SU-DHL-6 (cell line): Measurements from ENCODE around the gene KIFC3.

Experiments used
- H2AFZ ChIP-seq: fragments of 200-600 bp; sonication (generic); 2 replicates; pipeline ENCODE4 v1.6.1; 2014; ENCODE audit warnings: low read depth, mild to moderate bottlenecking, moderate library complexity, mixed read lengths, antibody characterized with exemption, low read length; ENCODE audit not compliant: severe bottlenecking
- H3F3A ChIP-seq: fragments of 200-600 bp; shearing (Covaris generic); 2 replicates; pipeline ENCODE4 v1.6.0; 2016; ENCODE audit warnings: antibody characterized with exemption, mild to moderate bottlenecking; ENCODE audit not compliant: insufficient read depth
- H3K27ac ChIP-seq: fragments of 200-600 bp; sonication (generic); 2 replicates; pipeline ENCODE4 v1.5.1; 2016; ENCODE audit warnings: low read depth, mild to moderate bottlenecking, low read length, moderate library complexity, mixed read lengths
- H3K27me3 ChIP-seq: fragments of 200-600 bp; sonication (generic), shearing (Covaris generic); 2 replicates; pipeline ENCODE4 v1.6.0; 2014; ENCODE audit warnings: mild to moderate bottlenecking, low read length
- H3K36me3 ChIP-seq: fragments of 200-600 bp; sonication (generic); 2 replicates; pipeline ENCODE4 v1.6.1; 2014; ENCODE audit warnings: mild to moderate bottlenecking, low read length, mixed read lengths
- H3K4me2 ChIP-seq: fragments of 300-600, 200-600 bp; shearing (Covaris generic), sonication (generic); 2 replicates; pipeline ENCODE4 v1.6.0; 2014; ENCODE audit warnings: low read length, low read depth, mild to moderate bottlenecking; ENCODE audit not compliant: poor library complexity, severe bottlenecking
- H3K4me3 ChIP-seq: fragments of 200-600 bp; sonication (generic); 2 replicates; pipeline ENCODE4 v1.5.1; 2014; ENCODE audit warnings: antibody characterized with exemption, low read length, mild to moderate bottlenecking, mixed read lengths; ENCODE audit not compliant: insufficient read depth, poor library complexity, severe bottlenecking
- H3K79me2 ChIP-seq: fragments of 200-600 bp; sonication (generic); 2 replicates; pipeline ENCODE4 v1.6.1; 2014; ENCODE audit warnings: mild to moderate bottlenecking, low read length, moderate library complexity; ENCODE audit not compliant: insufficient read depth
- H3K9ac ChIP-seq: fragments of 200-600 bp; sonication (generic); 2 replicates; pipeline ENCODE4 v1.7.0; 2014; ENCODE audit warnings: mild to moderate bottlenecking, low read length
- H3K9me2 ChIP-seq: fragments of 200-600 bp; sonication (generic); replicated peaks from 2 replicates; pipeline ENCODE4 v1.6.1; 2014; ENCODE audit warnings: low read length; ENCODE audit not compliant: insufficient read depth
- H3K9me3 ChIP-seq: fragments of 200-600 bp; sonication (generic); 2 replicates; pipeline ENCODE4 v1.6.1; 2014; ENCODE audit warnings: low read length, mixed read lengths; ENCODE audit not compliant: insufficient read depth
- H4K20me1 ChIP-seq: fragments of 200-600 bp; sonication (generic); 2 replicates; pipeline ENCODE4 v1.6.1; 2014; ENCODE audit warnings: low read depth, mild to moderate bottlenecking, antibody characterized with exemption, low read length, moderate library complexity, mixed read lengths
- EZH2phosphoT487 ChIP-seq: fragments of 200-600 bp; sonication (generic), shearing (Covaris generic); conservative IDR thresholded peaks from 2 replicates; pipeline ENCODE4 v1.6.1; 2018; ENCODE audit warnings: mild to moderate bottlenecking, antibody characterized with exemption, low read length, moderate library complexity, mixed read lengths
- TF ChIP-seq, protein P1 (sequence below): fragments of 200-600 bp; sonication (generic); IDR thresholded peaks from one replicate; pipeline ENCODE4 v1.5.1; 2017; ENCODE audit warnings: antibody characterized with exemption, mild to moderate bottlenecking, low read length, moderate library complexity; ENCODE audit not compliant: insufficient read depth, poor library complexity, severe bottlenecking

The KIFC3 gene

DNA sequence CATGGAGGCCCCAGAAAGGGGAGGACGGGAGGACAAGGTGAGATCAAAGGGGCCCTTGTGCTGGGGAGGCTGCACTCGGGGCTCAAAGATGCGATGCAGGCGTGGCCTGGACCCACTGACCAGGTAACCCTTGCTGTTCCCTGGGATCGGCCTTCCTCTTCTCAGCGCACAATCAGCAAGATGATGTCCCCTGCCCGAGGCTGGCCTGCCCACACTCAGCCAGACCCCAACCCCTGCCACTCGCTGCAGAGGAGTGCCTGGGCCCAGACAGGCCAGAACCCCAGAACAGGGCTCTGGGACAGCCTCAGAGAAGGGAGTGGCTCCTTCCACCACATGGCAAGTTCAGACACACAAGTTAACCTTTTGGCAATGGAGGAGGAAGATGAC, 14.8 kb downstream of the KIFC3 start:
- H3F3A ChIP-seq: no peaks in the 10 kb centered on the region
- H3K27ac ChIP-seq: no peak overlapping the region
- no peaks in the 10 kb centered on the region for H3K79me2 ChIP-seq
- no peak overlapping the region for H3K4me2 ChIP-seq
- no peaks in the 10 kb centered on the region for H3K36me3 ChIP-seq
- H3K9me3 ChIP-seq: no peaks in the 10 kb centered on the region
- no peak overlapping the region for H2AFZ ChIP-seq
- no peak overlapping the region for H3K4me3 ChIP-seq
- H4K20me1 ChIP-seq: no peaks in the 10 kb centered on the region
- TF ChIP-seq EZH2phosphoT487: no peak
- TF ChIP-seq, protein P1, sequence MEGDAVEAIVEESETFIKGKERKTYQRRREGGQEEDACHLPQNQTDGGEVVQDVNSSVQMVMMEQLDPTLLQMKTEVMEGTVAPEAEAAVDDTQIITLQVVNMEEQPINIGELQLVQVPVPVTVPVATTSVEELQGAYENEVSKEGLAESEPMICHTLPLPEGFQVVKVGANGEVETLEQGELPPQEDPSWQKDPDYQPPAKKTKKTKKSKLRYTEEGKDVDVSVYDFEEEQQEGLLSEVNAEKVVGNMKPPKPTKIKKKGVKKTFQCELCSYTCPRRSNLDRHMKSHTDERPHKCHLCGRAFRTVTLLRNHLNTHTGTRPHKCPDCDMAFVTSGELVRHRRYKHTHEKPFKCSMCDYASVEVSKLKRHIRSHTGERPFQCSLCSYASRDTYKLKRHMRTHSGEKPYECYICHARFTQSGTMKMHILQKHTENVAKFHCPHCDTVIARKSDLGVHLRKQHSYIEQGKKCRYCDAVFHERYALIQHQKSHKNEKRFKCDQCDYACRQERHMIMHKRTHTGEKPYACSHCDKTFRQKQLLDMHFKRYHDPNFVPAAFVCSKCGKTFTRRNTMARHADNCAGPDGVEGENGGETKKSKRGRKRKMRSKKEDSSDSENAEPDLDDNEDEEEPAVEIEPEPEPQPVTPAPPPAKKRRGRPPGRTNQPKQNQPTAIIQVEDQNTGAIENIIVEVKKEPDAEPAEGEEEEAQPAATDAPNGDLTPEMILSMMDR: no peak
- no peaks in the 10 kb centered on the region for H3K9me2 ChIP-seq
- no peaks in the 10 kb centered on the region for H3K27me3 ChIP-seq
- H3K9ac ChIP-seq: no peak overlapping the region

DNA sequence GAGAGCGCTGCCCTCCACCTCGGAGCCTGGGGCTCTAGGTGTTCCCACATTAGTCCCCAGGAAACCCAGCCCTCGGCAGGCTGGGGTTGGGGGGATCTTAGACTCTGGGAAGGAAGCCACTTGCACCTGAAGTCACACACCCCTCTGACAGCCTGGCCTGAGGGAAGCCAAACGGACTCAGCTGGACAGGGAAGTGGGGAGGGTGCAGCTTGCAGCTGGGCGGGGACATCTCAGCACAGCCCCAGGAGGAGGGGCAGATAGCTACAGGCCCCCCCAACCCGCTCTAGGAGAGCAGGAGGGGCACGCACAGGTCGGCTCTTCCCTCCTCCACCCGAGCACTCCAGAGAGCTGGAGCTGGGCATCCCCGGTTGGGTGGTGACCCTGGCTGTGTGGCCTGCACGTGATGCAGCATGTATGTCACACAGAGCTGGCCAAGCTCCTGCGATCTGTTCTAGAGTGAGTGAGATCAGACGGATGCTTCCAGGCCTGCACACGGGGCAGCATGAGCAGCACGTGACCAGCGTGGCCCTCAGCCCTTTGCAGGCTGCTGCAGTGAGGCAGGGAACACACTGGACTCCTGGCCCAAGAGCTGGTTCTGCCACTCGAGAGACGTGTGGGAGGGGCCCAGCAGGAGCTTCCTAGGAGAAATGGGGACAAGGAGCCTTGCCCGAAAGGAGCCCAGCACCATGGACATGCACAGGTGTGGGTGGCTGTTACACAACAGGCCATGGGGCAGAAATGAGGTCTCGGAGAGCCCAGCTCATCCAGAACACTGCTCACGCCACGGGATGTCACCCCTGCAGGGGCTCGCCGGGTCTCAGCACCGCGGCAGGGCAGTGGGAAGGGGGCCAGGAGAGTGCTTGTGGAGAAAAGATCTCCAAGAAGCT, 15.4 kb downstream of the KIFC3 start:
- no peaks in the 10 kb centered on the region for H3K36me3 ChIP-seq

DNA sequence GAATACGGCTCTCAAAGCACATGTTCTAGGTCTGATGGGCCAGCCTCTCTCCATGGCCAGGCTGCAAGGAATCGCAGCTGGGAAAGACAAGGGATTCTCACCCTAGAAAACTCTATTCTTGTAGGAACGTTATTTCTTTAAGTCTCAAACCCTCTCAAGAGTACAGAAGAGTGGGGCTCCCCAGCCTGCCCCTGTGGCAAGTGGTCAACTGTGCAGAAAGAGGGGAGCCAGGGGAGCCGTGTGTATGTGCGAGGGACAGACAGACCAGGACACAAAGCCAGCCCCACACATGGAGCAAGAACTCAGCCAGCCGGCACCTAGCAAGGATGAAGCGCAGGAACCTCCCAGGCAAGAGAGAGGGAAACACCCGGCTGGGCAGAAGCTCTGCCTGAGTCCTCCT, 16.4 kb downstream of the KIFC3 start:
- Histone ChIP-seq H3K36me3 (no peaks in the 10 kb centered on the region), H3K9me3 (no peaks in the 10 kb centered on the region), H3K4me3 (no peak overlapping the region), H3F3A (no peaks in the 10 kb centered on the region), H3K27ac (no peak overlapping the region), H3K9ac (no peak overlapping the region), H3K4me2 (no peak overlapping the region), H3K79me2 (no peaks in the 10 kb centered on the region), H3K27me3 (no peaks in the 10 kb centered on the region), H4K20me1 (no peaks in the 10 kb centered on the region), H3K9me2 (no peaks in the 10 kb centered on the region), H2AFZ (no peak overlapping the region)
- TF ChIP-seq EZH2phosphoT487: no peak
- TF ChIP-seq, protein P1: no peak

More for the DNA sequence above, 15.4 kb downstream of the KIFC3 start:
- no peak overlapping the region for H3K27ac ChIP-seq
- H3K79me2 ChIP-seq: no peaks in the 10 kb centered on the region
- no peak overlapping the region for H3K4me2 ChIP-seq
- no peaks in the 10 kb centered on the region for H3F3A ChIP-seq
- no peaks in the 10 kb centered on the region for H3K27me3 ChIP-seq
- no peak overlapping the region for H2AFZ ChIP-seq
- H4K20me1 ChIP-seq: no peaks in the 10 kb centered on the region
- no peak overlapping the region for H3K9ac ChIP-seq
- TF ChIP-seq EZH2phosphoT487: no peak
- TF ChIP-seq, protein P1: no peak
- no peaks in the 10 kb centered on the region for H3K9me2 ChIP-seq
- no peak overlapping the region for H3K4me3 ChIP-seq
- no peaks in the 10 kb centered on the region for H3K9me3 ChIP-seq
